Breast epithelium (tissue), 4 donors: ENCODE data around the gene XPO5. TPM values are rescaled to one million over a fixed set of nuclear protein-coding genes. Genes with fewer than 3 reads are reported as not detected.
"Not testable (repeated sequence)": the region's sequence is repeated elsewhere in the genome, so short reads cannot be mapped to it uniquely, and the experiment has no call there.

Source experiments
- DNase-seq, 2 donors: peaks; one replicate each; pipeline ENCODE4 v3.0.0-alpha.2; 2019; ENCODE audit warnings: low spot score in 2 of 2
- H3K27ac ChIP-seq, 2 donors: fragments of 200-600 bp; sonication (generic) in 1 of 2; one replicate each; pipeline ENCODE4 v1.5.1; 2016 to 2019; ENCODE audit warnings: mild to moderate bottlenecking in 1 of 2
- H3K27me3 ChIP-seq, 2 donors: fragments of 200-600 bp; sonication (generic) in 1 of 2; one replicate each; pipeline versions ENCODE4 v1.5.1 to v1.6.0; 2017 to 2019; ENCODE audit warnings: control low read depth in 1 of 2, mild to moderate bottlenecking in 1 of 2
- H3K36me3 ChIP-seq: fragments of 200-600 bp; one replicate; pipeline ENCODE4 v1.5.1; 2019
- H3K4me1 ChIP-seq, 2 donors: fragments of 200-600 bp; sonication (generic); one replicate each; pipeline ENCODE4 v1.5.1; 2016 to 2019; ENCODE audit warnings: control low read depth in 1 of 2
- H3K4me3 ChIP-seq, 3 donors: fragments of 200-600 bp; sonication (generic); 1 replicate in 2 of 3; 2 replicates in 1 of 3; pipeline ENCODE4 v1.5.1; 2016 to 2019; ENCODE audit warnings: mild to moderate bottlenecking in 3 of 3, moderate library complexity in 2 of 3
- H3K9me3 ChIP-seq, 2 donors: fragments of 200-600 bp; sonication (generic) in 1 of 2; one replicate each; pipeline ENCODE4 v1.5.1; 2016 to 2019; ENCODE audit warnings: control low read depth in 1 of 2
- CTCF ChIP-seq, 3 donors: fragments of 450-650 bp; IDR thresholded peaks; one replicate each; pipeline ENCODE4 v1.5.1; 2016 to 2017; ENCODE audit warnings: antibody characterized with exemption in 3 of 3, mild to moderate bottlenecking in 3 of 3, moderate library complexity in 3 of 3
- POLR2A ChIP-seq: fragments of 450-650 bp; IDR thresholded peaks from one replicate; pipeline ENCODE4 v1.6.1; 2016; ENCODE audit warnings: antibody characterized with exemption, mild to moderate bottlenecking, moderate library complexity
- POLR2AphosphoS5 ChIP-seq, 3 donors: sonication (generic); formaldehyde crosslinking; IDR thresholded peaks; one replicate each; pipeline ENCODE4 v1.6.1; 2017; ENCODE audit warnings: antibody characterized with exemption in 3 of 3
- intact Hi-C: fragments of 100-400 bp; cut with DNase I; formaldehyde crosslinking; loops from one replicate; pipeline ENCODE4 v1.15.1; 2023; ENCODE audit warnings: low total_unique reads
- total RNA-seq, 3 donors: library from RNA; depleted of rRNA; stranded (reverse); fragments of >200 nt; gene quantifications; one replicate each; pipeline ENCODE4 v1.1.0, GENCODE V29; 2016

Gene XPO5
- total RNA-seq, 3 donors from 2014 or later = 16.5 to 28.8 (median 27.2) TPM

- no peak overlapping the region for H3K4me3 ChIP-seq
- no peaks in the 10 kb centered on the region for H3K9me3 ChIP-seq
- intact Hi-C loops = loop anchor here (5.0 kb wide), 1 partner anchor 1159 kb away; no protein-coding TSS in a partner anchor
- no peaks in the 10 kb centered on the region for H3K36me3 ChIP-seq
- no peaks in the 10 kb centered on the region for H3K4me1 ChIP-seq
- TF ChIP-seq CTCF (IDR thresholded peaks at IDR 0.05) (no peak), POLR2AphosphoS5 (IDR thresholded peaks at IDR 0.05) (no peak), POLR2A (no peak)
- H3K27ac ChIP-seq = no peak overlapping the region
- no peaks in the 10 kb centered on the region for H3K27me3 ChIP-seq
- DNase-seq = no peak
These were observed 30.2 kb upstream of the XPO5 start for GRCh38 chr6:43606019-43606418.

- no peak for TF ChIP-seq POLR2A
- TF ChIP-seq POLR2AphosphoS5 (IDR thresholded peaks at IDR 0.05) = no peak
- TF ChIP-seq CTCF (IDR thresholded peaks at IDR 0.05) = no peak
- no peaks in the 10 kb centered on the region for H3K4me1 ChIP-seq
- H3K9me3 ChIP-seq = no peaks in the 10 kb centered on the region
- no peaks in the 10 kb centered on the region for H3K27me3 ChIP-seq
- H3K27ac ChIP-seq = no peak overlapping the region
- no peak overlapping the region for H3K4me3 ChIP-seq
- intact Hi-C loops = no loop called here
- no peaks in the 10 kb centered on the region for H3K36me3 ChIP-seq
- DNase-seq = no peak
These were observed 28.3 kb upstream of the XPO5 start for GRCh38 chr6:43604174-43604573.

- Histone ChIP-seq H3K27me3 (no peaks in the 10 kb centered on the region), H3K36me3 (no peaks in the 10 kb centered on the region)
- intact Hi-C loops = no loop called here
These were observed 24.8 kb upstream of the XPO5 start for GRCh38 chr6:43600595-43600994.

GRCh38 chr6:43593938-43594337, 18.1 kb upstream of the XPO5 start:
- intact Hi-C loops = loop anchor here (10.0 kb wide), 1 partner anchor 751 kb away; the partner anchor contains the start of gene SPATS1
- no peaks in the 10 kb centered on the region for H3K4me1 ChIP-seq
- H3K9me3 ChIP-seq = no peaks in the 10 kb centered on the region
- H3K27me3 ChIP-seq = no peaks in the 10 kb centered on the region
- H3K4me3 ChIP-seq = no peak overlapping the region
- H3K27ac ChIP-seq = no peak overlapping the region
- no peaks in the 10 kb centered on the region for H3K36me3 ChIP-seq
- no peak for DNase-seq
- TF ChIP-seq POLR2A = no peak
- no peak for TF ChIP-seq CTCF (IDR thresholded peaks at IDR 0.05)
- no peak for TF ChIP-seq POLR2AphosphoS5 (IDR thresholded peaks at IDR 0.05)

More at GRCh38 chr6:43600595-43600994, 24.8 kb upstream of the XPO5 start:
- TF ChIP-seq POLR2AphosphoS5 (IDR thresholded peaks at IDR 0.05) = no peak
- no peak for TF ChIP-seq CTCF (IDR thresholded peaks at IDR 0.05)
- no peak for TF ChIP-seq POLR2A
- Histone ChIP-seq H3K27ac (no peak overlapping the region), H3K9me3 (no peaks in the 10 kb centered on the region), H3K4me3 (no peak overlapping the region), H3K4me1 (no peaks in the 10 kb centered on the region)
- DNase-seq = no peak

- H3K4me1 ChIP-seq, H3K9me3 ChIP-seq, intact Hi-C loops, H3K36me3 ChIP-seq, H3K4me3 ChIP-seq, H3K27me3 ChIP-seq, DNase-seq, H3K27ac ChIP-seq: not testable (repeated sequence)
These were observed 13.7 kb upstream of the XPO5 start for GRCh38 chr6:43589564-43589963.

- H3K4me1 ChIP-seq = no peaks in the 10 kb centered on the region
- TF ChIP-seq POLR2A = no peak
- no peak for TF ChIP-seq CTCF (IDR thresholded peaks at IDR 0.05)
- no peak for TF ChIP-seq POLR2AphosphoS5 (IDR thresholded peaks at IDR 0.05)
- H3K27me3 ChIP-seq = no peaks in the 10 kb centered on the region
- H3K27ac ChIP-seq = no peak overlapping the region
- no peak overlapping the region for H3K4me3 ChIP-seq
- intact Hi-C loops = no loop called here
- DNase-seq = no peak
- no peaks in the 10 kb centered on the region for H3K9me3 ChIP-seq
- no peaks in the 10 kb centered on the region for H3K36me3 ChIP-seq
These were observed 12.4 kb upstream of the XPO5 start for GRCh38 chr6:43588194-43588593.
